HCT116 (cell line): ENCODE measurements around the gene SDK1. TPM values are rescaled to one million over a fixed set of nuclear protein-coding genes. Genes with fewer than 3 reads are reported as not detected.

Source experiments
- ATAC-seq: fragments of 200-7000 bp; cut with Tn5 transposase; 2 replicates; pipeline ENCODE4 v1.9.1; 2020; ENCODE audit warnings: mild to moderate bottlenecking, moderate library complexity
- BruUV-seq: library from RNA; stranded (reverse); fragments of 400-500 nt; replicated peaks from 2 replicates; lab custom pipeline; 2021; lab: Mats Ljungman, UMichigan
- CTCF ChIA-PET: fragments of 300-600 bp; sonication (Branson Sonifier 250); formaldehyde crosslinking; loops from one replicate; lab custom pipeline; 2021; ENCODE audit warnings: antibody characterized with exemption; lab: Charles Lee
- POLR2A ChIA-PET: fragments of 300-600, 350-600 bp; sonication (Branson Sonifier 250); formaldehyde crosslinking; loops from one replicate; lab custom pipeline; 2021; ENCODE audit warnings: antibody characterized with exemption; lab: Charles Lee
- RAD21 ChIA-PET, 2 experiments: fragments of 300-600 bp; sonication (Branson Sonifier 250); formaldehyde crosslinking; loops; one replicate each; lab custom pipeline; 2023; ENCODE audit warnings: low total read pairs in 2 of 2; ENCODE audit not compliant: uncharacterized antibody in 2 of 2, unreplicated experiment in 2 of 2, low non-redundant PET in 1 of 2; lab: Charles Lee
- DNase-seq: peaks from one replicate; pipeline ENCODE4 v3.0.0-alpha.2; 2010; ENCODE audit warnings: low read depth, low spot score
- H2AFZ ChIP-seq: fragments of 200-600 bp; shearing (Covaris generic), sonication (generic); 2 replicates; pipeline ENCODE4 v1.6.1; 2017; ENCODE audit warnings: low read depth, mixed run types, mixed read lengths, antibody characterized with exemption, low read length; ENCODE audit not compliant: poor library complexity, severe bottlenecking
- H3K27ac ChIP-seq: 2 replicates; pipeline ENCODE4 v1.5.1; 2012; ENCODE audit warnings: low read depth, low read length
- H3K27me3 ChIP-seq: fragments of 200-600 bp; sonication (generic); 2 replicates; pipeline ENCODE4 v1.6.1; 2016; ENCODE audit warnings: mixed run types, low read length, mixed read lengths; ENCODE audit not compliant: insufficient read depth
- H3K36me3 ChIP-seq, 2 experiments: fragments of 200-500 bp in 1 of 2; fragments of 200-600 bp in 1 of 2; sonication (Bioruptor generic) in 1 of 2; sonication (generic) in 1 of 2; 2 replicates each; pipeline versions ENCODE4 v1.5.1 to v1.6.1; 2014 to 2016; ENCODE audit warnings: low read length in 2 of 2, inconsistent platforms in 1 of 2, mixed read lengths in 1 of 2, mixed run types in 1 of 2; ENCODE audit not compliant: insufficient read depth in 2 of 2, control insufficient read depth in 1 of 2
- H3K4me1 ChIP-seq, 2 experiments: fragments of 200-600 bp in 1 of 2; sonication (generic) in 1 of 2; 2 replicates each; pipeline versions ENCODE4 v1.5.1 to v1.6.1; 2012 to 2017; ENCODE audit warnings: low read length in 2 of 2, inconsistent platforms in 1 of 2, mild to moderate bottlenecking in 1 of 2, mixed read lengths in 1 of 2, mixed run types in 1 of 2, moderate library complexity in 1 of 2; ENCODE audit not compliant: insufficient read depth in 2 of 2, control insufficient read depth in 1 of 2
- H3K4me2 ChIP-seq: fragments of 200-600 bp; sonication (generic); 2 replicates; pipeline ENCODE4 v1.6.1; 2017; ENCODE audit warnings: mixed run types, low read length, mixed read lengths
- H3K4me3 ChIP-seq, 2 experiments: fragments of 200-600 bp in 1 of 2; sonication (generic) in 1 of 2; replicated peaks in 1 of 2; 2 replicates each; pipeline ENCODE4 v1.5.1; 2011 to 2016; ENCODE audit warnings: low read length in 2 of 2, control low read depth in 1 of 2, low read depth in 1 of 2, mild to moderate bottlenecking in 1 of 2, mixed read lengths in 1 of 2, mixed run types in 1 of 2
- H3K79me2 ChIP-seq: fragments of 200-600 bp; sonication (generic); 2 replicates; pipeline ENCODE4 v1.6.1; 2017; ENCODE audit warnings: mild to moderate bottlenecking, mixed run types, low read length, moderate library complexity, mixed read lengths; ENCODE audit not compliant: insufficient read depth
- H3K9ac ChIP-seq: fragments of 200-600 bp; sonication (generic); 2 replicates; pipeline ENCODE4 v1.6.1; 2016; ENCODE audit warnings: low read length, mixed read lengths
- H3K9me2 ChIP-seq: fragments of 200-600 bp; sonication (generic), shearing (Covaris generic); 2 replicates; pipeline ENCODE4 v1.6.1; 2017; ENCODE audit warnings: mixed run types, mild to moderate bottlenecking, moderate library complexity; ENCODE audit not compliant: insufficient read depth
- H3K9me3 ChIP-seq, 2 experiments: fragments of 200-500 bp in 1 of 2; fragments of 200-600 bp in 1 of 2; sonication (Bioruptor generic) in 1 of 2; sonication (generic) in 1 of 2; 2 replicates each; pipeline ENCODE4 v1.6.1; 2014 to 2017; ENCODE audit warnings: low read length in 2 of 2, mixed read lengths in 2 of 2, inconsistent platforms in 1 of 2, low read depth in 1 of 2, mild to moderate bottlenecking in 1 of 2, mixed run types in 1 of 2, moderate library complexity in 1 of 2; ENCODE audit not compliant: control insufficient read depth in 1 of 2, insufficient read depth in 1 of 2
- H4K20me1 ChIP-seq: fragments of 200-600 bp; sonication (generic), shearing (Covaris generic); 2 replicates; pipeline ENCODE4 v1.6.1; 2017; ENCODE audit warnings: mixed run types, mild to moderate bottlenecking, moderate library complexity; ENCODE audit not compliant: insufficient read depth
- CBX3 ChIP-seq: IDR thresholded peaks from 2 replicates; pipeline ENCODE4 v1.6.1; 2012; ENCODE audit warnings: low read depth
- CEBPB ChIP-seq: IDR thresholded peaks from 2 replicates; pipeline ENCODE4 v1.6.1; 2012; ENCODE audit warnings: low read depth
- ELF1 ChIP-seq: IDR thresholded peaks from 2 replicates; pipeline ENCODE4 v1.6.1; 2012; ENCODE audit warnings: low read depth, borderline replicate concordance
- FOSL1 ChIP-seq: IDR thresholded peaks from 2 replicates; pipeline ENCODE4 v1.6.1; 2012; ENCODE audit warnings: low read depth
- JUND ChIP-seq: IDR thresholded peaks from 2 replicates; pipeline ENCODE4 v1.6.1; 2012
- POLR2A ChIP-seq: IDR thresholded peaks from 2 replicates; pipeline ENCODE4 v1.7.0; 2011; ENCODE audit warnings: borderline replicate concordance; ENCODE audit not compliant: insufficient read depth, insufficient read length; ENCODE audit errors: extremely low read depth
- POLR2AphosphoS5 ChIP-seq: IDR thresholded peaks from 2 replicates; pipeline ENCODE4 v1.6.1; 2011; ENCODE audit warnings: mild to moderate bottlenecking, low read depth, low read length, moderate library complexity
- RAD21 ChIP-seq: IDR thresholded peaks from 2 replicates; pipeline ENCODE4 v1.6.1; 2012; ENCODE audit warnings: low read depth, mild to moderate bottlenecking
- ZNF274 ChIP-seq: fragments of 200-500 bp; sonication (Bioruptor generic); IDR thresholded peaks from 2 replicates; pipeline ENCODE4 v1.6.1; 2014; ENCODE audit warnings: mild to moderate bottlenecking, low read depth, low read length, inconsistent platforms
- intact Hi-C: fragments of 100-400 bp; cut with micrococcal nuclease; formaldehyde crosslinking; loops from 2 replicates; pipeline ENCODE4 v1.10.0; 2022
- total RNA-seq: library from RNA; stranded (reverse); gene quantifications from one replicate; pipeline ENCODE4 v1.2.1, GENCODE V29; 2021; ENCODE audit not compliant: unreplicated experiment
- TF ChIP-seq, protein P1 (sequence below): IDR thresholded peaks from 2 replicates; pipeline ENCODE4 v1.6.1; 2012
- TF ChIP-seq, protein P2 (sequence below): IDR thresholded peaks from 2 replicates; pipeline ENCODE4 v1.6.1; 2012; ENCODE audit warnings: low read depth

The SDK1 gene
- total RNA-seq, 1 experiment from 2014 or later: 0.05 TPM

DNA sequence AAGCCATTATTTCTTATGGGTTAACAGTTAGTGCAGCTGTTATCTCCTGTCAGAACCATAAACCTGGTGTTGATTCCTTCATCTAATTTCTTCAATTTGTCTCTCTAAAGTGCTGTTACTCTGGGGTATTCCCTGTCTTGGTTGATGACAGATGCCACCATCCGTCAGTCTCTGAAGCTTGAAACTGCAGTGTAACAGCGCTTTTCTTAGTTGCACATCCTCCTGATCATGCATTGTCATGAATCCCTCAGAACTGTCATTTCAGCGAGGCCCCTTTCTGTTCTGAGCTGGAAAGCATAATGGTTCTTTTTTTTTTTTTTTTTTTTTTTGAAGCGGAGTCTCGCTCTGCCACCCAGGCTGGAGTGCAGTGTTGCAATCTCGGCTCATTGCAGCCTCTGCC lies 193.9 kb downstream of the SDK1 start:
- no peak for TF ChIP-seq CEBPB
- TF ChIP-seq RAD21: no peak
- TF ChIP-seq, protein P1, sequence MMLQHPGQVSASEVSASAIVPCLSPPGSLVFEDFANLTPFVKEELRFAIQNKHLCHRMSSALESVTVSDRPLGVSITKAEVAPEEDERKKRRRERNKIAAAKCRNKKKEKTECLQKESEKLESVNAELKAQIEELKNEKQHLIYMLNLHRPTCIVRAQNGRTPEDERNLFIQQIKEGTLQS: no peak
- no peak for TF ChIP-seq JUND
- TF ChIP-seq POLR2A: no peak
- TF ChIP-seq ELF1: no peak
- TF ChIP-seq POLR2AphosphoS5: no peak
- TF ChIP-seq, protein P2, sequence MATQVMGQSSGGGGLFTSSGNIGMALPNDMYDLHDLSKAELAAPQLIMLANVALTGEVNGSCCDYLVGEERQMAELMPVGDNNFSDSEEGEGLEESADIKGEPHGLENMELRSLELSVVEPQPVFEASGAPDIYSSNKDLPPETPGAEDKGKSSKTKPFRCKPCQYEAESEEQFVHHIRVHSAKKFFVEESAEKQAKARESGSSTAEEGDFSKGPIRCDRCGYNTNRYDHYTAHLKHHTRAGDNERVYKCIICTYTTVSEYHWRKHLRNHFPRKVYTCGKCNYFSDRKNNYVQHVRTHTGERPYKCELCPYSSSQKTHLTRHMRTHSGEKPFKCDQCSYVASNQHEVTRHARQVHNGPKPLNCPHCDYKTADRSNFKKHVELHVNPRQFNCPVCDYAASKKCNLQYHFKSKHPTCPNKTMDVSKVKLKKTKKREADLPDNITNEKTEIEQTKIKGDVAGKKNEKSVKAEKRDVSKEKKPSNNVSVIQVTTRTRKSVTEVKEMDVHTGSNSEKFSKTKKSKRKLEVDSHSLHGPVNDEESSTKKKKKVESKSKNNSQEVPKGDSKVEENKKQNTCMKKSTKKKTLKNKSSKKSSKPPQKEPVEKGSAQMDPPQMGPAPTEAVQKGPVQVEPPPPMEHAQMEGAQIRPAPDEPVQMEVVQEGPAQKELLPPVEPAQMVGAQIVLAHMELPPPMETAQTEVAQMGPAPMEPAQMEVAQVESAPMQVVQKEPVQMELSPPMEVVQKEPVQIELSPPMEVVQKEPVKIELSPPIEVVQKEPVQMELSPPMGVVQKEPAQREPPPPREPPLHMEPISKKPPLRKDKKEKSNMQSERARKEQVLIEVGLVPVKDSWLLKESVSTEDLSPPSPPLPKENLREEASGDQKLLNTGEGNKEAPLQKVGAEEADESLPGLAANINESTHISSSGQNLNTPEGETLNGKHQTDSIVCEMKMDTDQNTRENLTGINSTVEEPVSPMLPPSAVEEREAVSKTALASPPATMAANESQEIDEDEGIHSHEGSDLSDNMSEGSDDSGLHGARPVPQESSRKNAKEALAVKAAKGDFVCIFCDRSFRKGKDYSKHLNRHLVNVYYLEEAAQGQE: no peak
- no peak for TF ChIP-seq ZNF274
- no peak for TF ChIP-seq CBX3
- TF ChIP-seq FOSL1: no peak
- H3K27ac ChIP-seq: no peak overlapping the region
- H3K36me3 ChIP-seq: no peaks in the 10 kb centered on the region
- H3K4me1 ChIP-seq: no peaks in the 10 kb centered on the region
- no peaks in the 10 kb centered on the region for H3K9me2 ChIP-seq
- POLR2A ChIA-PET: no interaction called here
- no peaks in the 10 kb centered on the region for H4K20me1 ChIP-seq
- no TSS peak for BruUV-seq
- CTCF ChIA-PET: no interaction called here
- H3K4me3 ChIP-seq: no peak overlapping the region
- H3K9ac ChIP-seq: no peak overlapping the region
- RAD21 ChIA-PET: no interaction called here
- H3K27me3 ChIP-seq: peaks cover 26% of the 10 kb centered on the region
- ATAC-seq: no peak
- H3K79me2 ChIP-seq: no peaks in the 10 kb centered on the region
- intact Hi-C loops: no loop called here
- H3K9me3 ChIP-seq: no peaks in the 10 kb centered on the region
- DNase-seq: no peak
- no peak overlapping the region for H3K4me2 ChIP-seq
- no peak overlapping the region for H2AFZ ChIP-seq
